Lung (tissue), 12 donors: ENCODE data around the gene ZNF280B. TPM values are rescaled to one million over a fixed set of nuclear protein-coding genes. Genes with fewer than 3 reads are reported as not detected.
A peak's percentile ranks its signal among the peaks of the same experiment; 100 is the strongest.

ENCODE experiments used
- ATAC-seq: fragments of 200-7000 bp; cut with Tn5 transposase; one replicate; pipeline ENCODE4 v1.9.1; 2020; ENCODE audit warnings: moderate number of reproducible peaks; ENCODE audit not compliant: insufficient read depth, low FRiP score
- DNase-seq, 3 donors: peaks; one replicate each; pipeline ENCODE4 v3.0.0-alpha.2; 2013 to 2017
- H3K27ac ChIP-seq, 2 donors: one replicate each; pipeline ENCODE4 v1.5.1; 2013; ENCODE audit warnings: mild to moderate bottlenecking in 2 of 2, moderate library complexity in 2 of 2, control low read depth in 1 of 2, inconsistent platforms in 1 of 2, low read depth in 1 of 2, low read length in 1 of 2
- H3K27me3 ChIP-seq, 3 donors: one replicate each; pipeline ENCODE4 v1.5.1; 2013; ENCODE audit warnings: low read length in 2 of 3; ENCODE audit not compliant: control insufficient read depth in 3 of 3, insufficient read depth in 3 of 3
- H3K36me3 ChIP-seq, 4 donors: one replicate each; pipeline ENCODE4 v1.5.1; 2013; ENCODE audit warnings: low read length in 4 of 4, mild to moderate bottlenecking in 1 of 4, moderate library complexity in 1 of 4; ENCODE audit not compliant: control insufficient read depth in 4 of 4, insufficient read depth in 4 of 4
- H3K4me1 ChIP-seq, 5 donors: one replicate each; pipeline ENCODE4 v1.5.1; 2013; ENCODE audit warnings: low read length in 5 of 5, mild to moderate bottlenecking in 2 of 5, moderate library complexity in 1 of 5; ENCODE audit not compliant: control insufficient read depth in 5 of 5, insufficient read depth in 5 of 5
- H3K4me3 ChIP-seq: one replicate; pipeline ENCODE4 v1.5.1; 2013; ENCODE audit warnings: mild to moderate bottlenecking, control low read depth, moderate library complexity
- H3K9ac ChIP-seq, 2 donors: one replicate each; pipeline ENCODE4 v1.5.1; 2013; ENCODE audit warnings: low read length in 2 of 2, control low read depth in 1 of 2; ENCODE audit not compliant: insufficient read depth in 1 of 2
- H3K9me3 ChIP-seq, 4 donors: one replicate each; pipeline ENCODE4 v1.5.1; 2013; ENCODE audit warnings: low read length in 3 of 4, mild to moderate bottlenecking in 1 of 4, moderate library complexity in 1 of 4; ENCODE audit not compliant: control insufficient read depth in 4 of 4, insufficient read depth in 3 of 4
- WGBS, 2 donors: extraction: QIAGEN DNeasy Blood & Tissue Kit; methylation state at CpG; one replicate each; pipeline ENCODE4 v1.1.7; 2013; 5-methylcytosine and 5-hydroxymethylcytosine counted together
- polyA plus RNA-seq, 2 donors: library from polyadenylated mRNA; stranded (reverse); fragments of 200-250 nt; gene quantifications; one replicate each; pipeline ENCODE4 v1.2.1, GENCODE V29; 2013
- total RNA-seq, 2 donors: library from RNA; depleted of rRNA in 1 of 2; stranded (reverse); fragments of >200 nt in 1 of 2; gene quantifications; one replicate each; pipeline ENCODE4 v1.2.1, GENCODE V29; 2014 to 2021
- TF ChIP-seq, protein P1 (sequence below): IDR thresholded peaks from 2 replicates; pipeline ENCODE4 v1.5.1; 2012; ENCODE audit warnings: mild to moderate bottlenecking; ENCODE audit errors: control extremely low read depth, extremely low read depth
- donor health status: control.
- donor health status: control.
- donor health status: Bipolar disorder and iron deficiency.
- donor health status: healthy.
- donor health status: DM: yes; HTN: yes; CAD: no.

ZNF280B gene
- total and polyA plus RNA-seq, 4 donors, result 0.11 to 0.97 (median 0.31) TPM

DNA sequence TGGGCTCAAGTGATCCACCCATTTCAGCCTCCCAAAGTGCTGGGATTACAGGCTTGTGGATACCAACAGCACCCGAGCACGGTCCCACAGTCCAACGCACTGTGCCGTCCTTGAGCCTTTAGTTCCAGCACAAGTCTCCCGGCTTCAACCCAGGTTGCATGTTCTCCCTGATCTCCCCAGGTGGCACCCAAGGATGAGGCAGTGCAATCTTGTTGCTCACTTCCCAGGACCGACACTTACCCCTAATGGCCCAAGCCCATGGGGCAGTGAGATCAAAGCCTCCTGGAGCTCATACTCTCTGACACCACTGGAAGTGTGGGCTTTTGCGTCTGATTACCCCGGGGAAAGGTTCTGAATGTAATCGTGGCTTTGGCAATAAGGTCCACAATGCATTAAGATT is 47.1 kb upstream of the ZNF280B start:
- no peak overlapping the region for H3K4me3 ChIP-seq
- TF ChIP-seq, protein P1, sequence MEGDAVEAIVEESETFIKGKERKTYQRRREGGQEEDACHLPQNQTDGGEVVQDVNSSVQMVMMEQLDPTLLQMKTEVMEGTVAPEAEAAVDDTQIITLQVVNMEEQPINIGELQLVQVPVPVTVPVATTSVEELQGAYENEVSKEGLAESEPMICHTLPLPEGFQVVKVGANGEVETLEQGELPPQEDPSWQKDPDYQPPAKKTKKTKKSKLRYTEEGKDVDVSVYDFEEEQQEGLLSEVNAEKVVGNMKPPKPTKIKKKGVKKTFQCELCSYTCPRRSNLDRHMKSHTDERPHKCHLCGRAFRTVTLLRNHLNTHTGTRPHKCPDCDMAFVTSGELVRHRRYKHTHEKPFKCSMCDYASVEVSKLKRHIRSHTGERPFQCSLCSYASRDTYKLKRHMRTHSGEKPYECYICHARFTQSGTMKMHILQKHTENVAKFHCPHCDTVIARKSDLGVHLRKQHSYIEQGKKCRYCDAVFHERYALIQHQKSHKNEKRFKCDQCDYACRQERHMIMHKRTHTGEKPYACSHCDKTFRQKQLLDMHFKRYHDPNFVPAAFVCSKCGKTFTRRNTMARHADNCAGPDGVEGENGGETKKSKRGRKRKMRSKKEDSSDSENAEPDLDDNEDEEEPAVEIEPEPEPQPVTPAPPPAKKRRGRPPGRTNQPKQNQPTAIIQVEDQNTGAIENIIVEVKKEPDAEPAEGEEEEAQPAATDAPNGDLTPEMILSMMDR, result no peak
- H3K36me3 ChIP-seq, result no peaks in the 10 kb centered on the region
- no peaks in the 10 kb centered on the region for H3K9me3 ChIP-seq
- no peak overlapping the region for H3K27ac ChIP-seq
- ATAC-seq (no peak), DNase-seq (no peak)
- no peaks in the 10 kb centered on the region for H3K4me1 ChIP-seq
- no peaks in the 10 kb centered on the region for H3K27me3 ChIP-seq
- WGBS, 2 donors, result 93 to 96% methylated on average over 9 of the region's 9 CpGs
- no peak overlapping the region for H3K9ac ChIP-seq

DNA sequence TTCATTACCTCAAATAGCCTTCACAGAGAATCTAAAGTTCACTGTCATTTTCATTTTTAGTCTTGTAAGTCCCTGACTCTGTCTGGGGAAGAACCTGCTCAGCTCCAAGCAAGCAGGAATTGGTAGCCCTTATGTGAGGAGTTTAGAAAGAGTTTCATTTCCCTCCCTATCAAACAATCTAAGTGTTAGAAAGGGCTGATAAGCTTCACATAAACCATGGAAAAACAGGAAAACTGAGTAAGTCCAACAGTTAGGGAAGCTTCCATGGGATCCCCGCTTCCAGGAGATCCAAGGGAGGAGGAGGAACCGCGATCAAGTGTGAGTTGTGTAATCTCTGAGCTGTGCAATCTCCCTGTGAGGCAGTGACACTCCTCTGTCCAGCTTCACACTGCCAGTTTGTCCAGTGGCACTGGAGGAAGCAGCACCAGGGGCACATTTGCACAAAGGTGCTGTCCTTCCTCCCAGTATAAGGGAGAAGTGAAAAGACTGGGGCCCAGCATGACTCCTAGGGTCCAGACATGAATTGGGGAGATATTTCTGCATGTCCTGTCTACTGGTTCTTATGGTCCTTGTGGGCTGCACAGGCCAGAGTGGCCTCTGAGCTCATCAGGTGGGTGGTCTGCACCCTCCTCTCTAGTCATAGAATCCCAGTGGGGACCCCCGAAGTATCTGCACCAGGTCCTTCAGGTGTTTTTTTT is 46.2 kb upstream of the ZNF280B start:
- H3K4me3 ChIP-seq, result no peak overlapping the region
- H3K27me3 ChIP-seq, result no peaks in the 10 kb centered on the region
- WGBS, 2 donors, result 44 to 64% methylated on average over 4 of the region's 4 CpGs
- peak in 1 of 3 donors; percentile 10 for DNase-seq
- no peak for ATAC-seq
- H3K27ac ChIP-seq, result no peak overlapping the region
- no peaks in the 10 kb centered on the region for H3K9me3 ChIP-seq
- no peaks in the 10 kb centered on the region for H3K4me1 ChIP-seq
- no peak overlapping the region for H3K9ac ChIP-seq
- TF ChIP-seq, protein P1, result no peak
- no peaks in the 10 kb centered on the region for H3K36me3 ChIP-seq

DNA sequence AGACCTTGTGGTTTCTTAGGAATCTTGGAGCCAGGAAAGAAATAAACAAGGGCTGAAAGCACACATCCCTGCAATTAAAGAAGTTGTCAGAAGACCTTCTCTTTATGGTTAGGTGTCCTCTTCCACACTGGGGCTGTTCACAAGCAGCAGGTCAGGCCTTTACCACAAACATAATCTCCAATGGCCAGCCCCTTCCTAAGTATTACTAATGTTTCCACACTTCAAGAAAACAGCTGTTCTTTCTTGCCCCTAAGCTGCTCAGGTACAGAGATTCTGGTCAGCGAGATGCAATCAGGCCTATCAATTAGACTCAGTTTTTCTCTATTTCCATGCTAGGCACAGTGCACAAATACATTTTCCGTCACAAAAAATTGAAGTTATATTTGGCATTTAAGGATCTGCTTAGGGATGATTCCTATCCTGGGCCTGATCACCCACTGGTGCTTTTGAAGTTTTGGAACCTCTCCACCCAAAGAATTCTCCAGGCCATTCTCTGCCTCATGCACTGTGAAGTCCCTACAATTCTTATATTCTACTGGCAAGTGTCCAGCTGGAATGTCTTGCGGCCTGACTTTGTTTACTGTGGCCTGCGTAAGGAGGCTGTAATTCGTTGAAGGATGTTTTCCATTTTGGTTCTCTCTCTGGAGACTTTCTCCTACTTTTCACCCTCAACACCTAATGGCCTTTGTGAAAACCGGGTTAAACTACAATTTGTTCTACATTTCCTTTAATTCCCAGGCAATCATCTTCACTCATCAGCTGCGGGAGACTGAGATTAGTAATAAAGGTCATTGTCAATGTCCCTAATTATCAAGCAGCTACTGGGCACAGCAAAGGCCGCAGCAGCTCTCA is 45.4 kb upstream of the ZNF280B start:
- Histone ChIP-seq H3K9me3 (no peaks in the 10 kb centered on the region), H3K4me1 (no peaks in the 10 kb centered on the region), H3K36me3 (no peaks in the 10 kb centered on the region), H3K27me3 (no peaks in the 10 kb centered on the region), H3K4me3 (no peak overlapping the region), H3K9ac (no peak overlapping the region), H3K27ac (no peak overlapping the region)
- ATAC-seq (no peak), DNase-seq (peak in 2 of 3 donors; percentile 57 to 66)
- TF ChIP-seq, protein P1, result no peak
- WGBS, 2 donors, result 66 to 67% methylated on average over 8 of the region's 8 CpGs
